ENCODE measurements around the gene ZSCAN4. TPM values are rescaled to one million over a fixed set of nuclear protein-coding genes. Genes with fewer than 3 reads are reported as not detected.

Gene ZSCAN4, protein sequence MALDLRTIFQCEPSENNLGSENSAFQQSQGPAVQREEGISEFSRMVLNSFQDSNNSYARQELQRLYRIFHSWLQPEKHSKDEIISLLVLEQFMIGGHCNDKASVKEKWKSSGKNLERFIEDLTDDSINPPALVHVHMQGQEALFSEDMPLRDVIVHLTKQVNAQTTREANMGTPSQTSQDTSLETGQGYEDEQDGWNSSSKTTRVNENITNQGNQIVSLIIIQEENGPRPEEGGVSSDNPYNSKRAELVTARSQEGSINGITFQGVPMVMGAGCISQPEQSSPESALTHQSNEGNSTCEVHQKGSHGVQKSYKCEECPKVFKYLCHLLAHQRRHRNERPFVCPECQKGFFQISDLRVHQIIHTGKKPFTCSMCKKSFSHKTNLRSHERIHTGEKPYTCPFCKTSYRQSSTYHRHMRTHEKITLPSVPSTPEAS
- not detected for total RNA-seq (2013)
- polyA plus RNA-seq (not detected), polyA minus RNA-seq (not detected in 2 replicates), total RNA-seq (0 to 0.30 (median 0) reads per million in 11 experiments)

GRCh38 chr19:57668635-57669034 is at the start of gene ZSCAN4:
ZSCAN4 (plus strand) TSS chr19:57668935; CDS start chr19:57676146, 7,211 bp downstream.
- peaks cover 4 to 41% (median 27%) of the 10 kb centered on the region in 7 donors for H3K9me3 Mint-ChIP-seq
- intact Hi-C loops (cut with micrococcal nuclease) = no loop called here
- no peak within 1 kb of the TSS for H2AFZ ChIP-seq (ENCODE audit: insufficient read depth, low read depth, low read length, poor library complexity, severe bottlenecking)
- no peak within 1 kb of the TSS for H3K9ac ChIP-seq (ENCODE audit: insufficient read depth, low read length, poor library complexity, severe bottlenecking)
- no peak for TF ChIP-seq CTCF (IDR thresholded peaks at IDR 0.05)
- DNase-seq = no peak
- H3K4me3 ChIP-seq (replicated peaks in 1 of 3; ENCODE audit: low read depth in 2 of 3, low read length in 3 of 3) = no peak within 1 kb of the TSS
- no peak within 1 kb of the TSS for H3K4me3 Mint-ChIP-seq
- H3K27ac Mint-ChIP-seq = peak within 1 kb of the TSS in 1 of 7 donors; percentile 61
- H3K4me1 ChIP-seq (ENCODE audit: control insufficient read depth in 1 of 2, insufficient read depth in 2 of 2, low read length in 2 of 2) = peaks cover 0 to 7% of the 10 kb centered on the region in 2 donors
- no peak within 1 kb of the TSS for H3K4me2 ChIP-seq (replicated peaks; ENCODE audit: extremely low read depth, low read length, poor library complexity, severe bottlenecking)
- H3K36me3 Mint-ChIP-seq = no peaks in the 10 kb centered on the region
- H3K9me3 ChIP-seq (replicated peaks in 1 of 2; ENCODE audit: control insufficient read depth in 1 of 2, insufficient read depth in 1 of 2, low read length in 2 of 2) = peaks cover 16 to 25% of the 10 kb centered on the region in 2 donors
- no peaks in the 10 kb centered on the region for H3K79me2 ChIP-seq (ENCODE audit: insufficient read depth, low read length)
- H3K27me3 ChIP-seq (ENCODE audit: control insufficient read depth in 2 of 2, insufficient read depth in 2 of 2, low read length in 2 of 2) = peaks cover 12 to 24% of the 10 kb centered on the region in 2 donors
- H3K27ac ChIP-seq (ENCODE audit: low read depth in 1 of 2, low read length in 2 of 2) = no peak within 1 kb of the TSS
- no CpG with 5 or more reads among the region's 2 CpGs for whole genome bisulfite sequencing (ENCODE audit: insufficient coverage)
- H4K20me1 ChIP-seq (ENCODE audit: insufficient read depth, low read length) = no peaks in the 10 kb centered on the region
- no peaks in the 10 kb centered on the region for H3K36me3 ChIP-seq (replicated peaks in 1 of 2; ENCODE audit: control insufficient read depth in 1 of 2, insufficient read depth in 2 of 2, low read length in 2 of 2)
- peaks cover 11% of the 10 kb centered on the region for H3K4me1 Mint-ChIP-seq
- H3K27me3 Mint-ChIP-seq (ENCODE audit: low read depth in 3 of 3) = peaks cover 26 to 35% (median 34%) of the 10 kb centered on the region in 3 donors

DNA sequence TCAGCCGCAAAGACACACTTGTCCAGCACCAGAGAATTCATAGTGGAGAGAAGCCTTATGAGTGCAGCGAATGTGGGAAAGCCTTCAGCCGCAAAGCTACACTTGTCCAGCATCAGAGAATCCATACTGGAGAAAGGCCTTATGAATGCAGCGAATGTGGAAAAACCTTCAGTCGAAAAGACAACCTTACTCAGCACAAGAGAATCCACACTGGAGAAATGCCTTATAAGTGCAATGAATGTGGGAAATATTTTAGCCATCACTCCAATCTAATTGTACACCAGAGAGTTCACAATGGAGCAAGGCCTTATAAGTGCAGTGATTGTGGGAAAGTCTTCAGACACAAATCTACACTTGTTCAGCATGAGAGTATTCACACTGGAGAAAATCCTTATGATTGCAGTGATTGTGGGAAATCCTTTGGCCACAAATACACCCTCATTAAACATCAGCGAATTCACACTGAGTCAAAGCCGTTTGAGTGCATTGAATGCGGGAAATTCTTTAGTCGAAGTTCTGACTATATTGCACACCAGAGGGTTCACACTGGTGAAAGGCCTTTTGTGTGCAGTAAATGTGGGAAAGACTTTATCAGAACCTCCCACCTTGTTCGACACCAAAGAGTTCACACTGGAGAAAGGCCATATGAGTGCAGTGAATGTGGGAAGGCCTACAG is 47.9 kb upstream of the ZSCAN4 start:
- Mint-ChIP-seq H3K4me3 (no peak overlapping the region), H3K4me1 (no peaks in the 10 kb centered on the region), H3K27ac (peak overlapping the region in 1 of 7 donors; percentile 40), H3K9me3 (peaks cover 79 to 100% (median 99%) of the 10 kb centered on the region in 7 donors), H3K27me3 (ENCODE audit: low read depth in 3 of 3) (peaks cover 0 to 1% (median 0%) of the 10 kb centered on the region in 3 donors), H3K36me3 (peaks cover 70 to 78% of the 10 kb centered on the region in 2 donors)
- Histone ChIP-seq H3K36me3 (replicated peaks in 1 of 2; ENCODE audit: control insufficient read depth in 1 of 2, insufficient read depth in 2 of 2, low read length in 2 of 2) (peaks cover 48 to 83% of the 10 kb centered on the region in 2 donors), H3K27ac (ENCODE audit: low read depth in 1 of 2, low read length in 2 of 2) (no peak overlapping the region), H3K4me2 (replicated peaks; ENCODE audit: extremely low read depth, low read length, poor library complexity, severe bottlenecking) (no peak overlapping the region), H3K79me2 (ENCODE audit: insufficient read depth, low read length) (peaks cover 25% of the 10 kb centered on the region), H4K20me1 (ENCODE audit: insufficient read depth, low read length) (no peaks in the 10 kb centered on the region), H3K9ac (ENCODE audit: insufficient read depth, low read length, poor library complexity, severe bottlenecking) (no peak overlapping the region), H3K9me3 (replicated peaks in 1 of 2; ENCODE audit: control insufficient read depth in 1 of 2, insufficient read depth in 1 of 2, low read length in 2 of 2) (peaks cover 91 to 100% of the 10 kb centered on the region in 2 donors), H3K4me3 (replicated peaks in 1 of 3; ENCODE audit: low read depth in 2 of 3, low read length in 3 of 3) (peak overlapping the region in 1 of 3 experiments; percentile 97), H3K4me1 (ENCODE audit: control insufficient read depth in 1 of 2, insufficient read depth in 2 of 2, low read length in 2 of 2) (no peaks in the 10 kb centered on the region), H3K27me3 (ENCODE audit: control insufficient read depth in 2 of 2, insufficient read depth in 2 of 2, low read length in 2 of 2) (no peaks in the 10 kb centered on the region), H2AFZ (ENCODE audit: insufficient read depth, low read depth, low read length, poor library complexity, severe bottlenecking) (no peak overlapping the region)
- no peak for TF ChIP-seq CTCF (IDR thresholded peaks at IDR 0.05)
- WGBS (ENCODE audit: insufficient coverage) = 100% methylated on average over 6 of the region's 10 CpGs
- DNase-seq = no peak
- intact Hi-C loops (cut with micrococcal nuclease) = no loop called here

All from CD14-positive monocyte (primary cell).